Astrocyte of the cerebellum (primary cell): ENCODE results near the gene TMEM98.
"Not testable (repeated sequence)": the region's sequence is repeated elsewhere in the genome, so short reads cannot be mapped to it uniquely, and the experiment has no call there.

Experiments
- DNase-seq: peaks from one replicate; pipeline ENCODE4 v3.0.0-alpha.2; 2011; ENCODE audit warnings: low read depth
- H3K4me3 ChIP-seq: 2 replicates; pipeline ENCODE4 v1.5.1; 2011; ENCODE audit warnings: mild to moderate bottlenecking, low read depth, low read length, moderate library complexity
- in situ Hi-C: cut with HindIII; loops from 2 replicates; pipeline ENCODE4 v1.10.0; 2017; ENCODE audit warnings: low sequenced_read_pairs
- TF ChIP-seq, protein P1 (sequence below): IDR thresholded peaks from 2 replicates; pipeline ENCODE4 v1.5.1; 2012; ENCODE audit warnings: low read length, low read depth, moderate library complexity, mild to moderate bottlenecking; ENCODE audit errors: missing control alignments

TMEM98 gene

DNA sequence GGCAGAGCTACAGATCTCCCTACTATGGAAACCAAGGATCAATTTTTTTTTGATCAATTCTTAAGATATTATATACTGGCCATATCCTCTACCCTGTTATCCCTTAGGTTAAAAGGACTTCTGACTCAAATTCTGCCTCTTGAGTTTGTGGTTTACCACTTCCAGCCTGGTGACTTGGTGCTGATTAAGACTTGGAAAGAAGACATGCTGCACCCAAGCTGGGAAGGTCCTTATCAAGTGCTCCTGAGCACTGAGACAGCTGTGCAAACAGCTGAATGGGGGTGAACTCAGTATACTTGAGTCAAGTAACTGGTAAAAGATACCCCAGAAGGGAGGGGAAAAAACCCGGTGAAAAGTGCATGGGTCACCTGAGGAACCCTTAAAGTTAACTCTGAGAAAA is 43.2 kb downstream of the TMEM98 start:
- H3K4me3 ChIP-seq: no peak overlapping the region
- in situ Hi-C loops: no loop called here
- DNase-seq: no peak
- TF ChIP-seq, protein P1, sequence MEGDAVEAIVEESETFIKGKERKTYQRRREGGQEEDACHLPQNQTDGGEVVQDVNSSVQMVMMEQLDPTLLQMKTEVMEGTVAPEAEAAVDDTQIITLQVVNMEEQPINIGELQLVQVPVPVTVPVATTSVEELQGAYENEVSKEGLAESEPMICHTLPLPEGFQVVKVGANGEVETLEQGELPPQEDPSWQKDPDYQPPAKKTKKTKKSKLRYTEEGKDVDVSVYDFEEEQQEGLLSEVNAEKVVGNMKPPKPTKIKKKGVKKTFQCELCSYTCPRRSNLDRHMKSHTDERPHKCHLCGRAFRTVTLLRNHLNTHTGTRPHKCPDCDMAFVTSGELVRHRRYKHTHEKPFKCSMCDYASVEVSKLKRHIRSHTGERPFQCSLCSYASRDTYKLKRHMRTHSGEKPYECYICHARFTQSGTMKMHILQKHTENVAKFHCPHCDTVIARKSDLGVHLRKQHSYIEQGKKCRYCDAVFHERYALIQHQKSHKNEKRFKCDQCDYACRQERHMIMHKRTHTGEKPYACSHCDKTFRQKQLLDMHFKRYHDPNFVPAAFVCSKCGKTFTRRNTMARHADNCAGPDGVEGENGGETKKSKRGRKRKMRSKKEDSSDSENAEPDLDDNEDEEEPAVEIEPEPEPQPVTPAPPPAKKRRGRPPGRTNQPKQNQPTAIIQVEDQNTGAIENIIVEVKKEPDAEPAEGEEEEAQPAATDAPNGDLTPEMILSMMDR: no peak

DNA sequence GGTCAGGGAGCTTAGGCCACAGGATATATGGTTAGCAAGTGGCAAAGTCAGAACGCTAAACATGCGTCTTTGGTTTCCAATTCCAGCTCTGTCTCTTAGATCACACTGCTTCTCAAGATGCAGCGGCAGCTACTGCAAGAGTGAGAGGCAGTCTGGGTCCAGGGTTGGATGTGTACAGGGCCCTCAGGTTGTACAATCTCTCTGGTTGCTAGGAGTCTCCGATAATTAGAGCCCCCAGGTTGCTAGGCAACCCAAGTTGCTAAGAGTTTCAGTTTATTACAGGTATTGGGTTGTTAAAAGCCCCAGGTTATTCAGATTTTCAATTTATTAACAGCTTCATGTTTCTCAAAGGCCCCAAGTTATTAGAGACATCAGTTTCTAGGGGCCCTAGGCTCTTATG is 48.2 kb downstream of the TMEM98 start:
- TF ChIP-seq, protein P1: no peak
- no peak for DNase-seq
- in situ Hi-C loops: no loop called here
- H3K4me3 ChIP-seq: no peak overlapping the region

DNA sequence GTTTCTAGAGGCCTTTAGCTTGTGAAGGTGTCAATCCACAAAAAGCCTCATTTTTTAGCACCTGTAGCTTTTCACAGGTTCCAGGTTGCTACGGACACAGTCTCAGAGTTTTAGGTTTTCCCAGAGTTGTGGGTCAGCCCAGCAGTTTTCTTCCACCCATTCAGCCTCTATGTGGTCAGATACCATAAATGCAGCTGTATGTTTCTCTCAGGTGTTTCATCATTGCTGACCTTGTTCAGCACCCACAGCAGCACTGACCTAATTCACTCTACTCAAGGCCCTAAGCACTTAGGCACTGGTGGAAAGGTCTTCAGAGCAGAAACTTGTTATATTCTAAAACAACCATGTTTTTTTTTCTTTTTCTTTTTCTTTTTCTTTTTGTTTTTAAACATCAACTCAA is 48.7 kb downstream of the TMEM98 start:
- H3K4me3 ChIP-seq: no peak overlapping the region
- in situ Hi-C loops: no loop called here
- no peak for DNase-seq
- TF ChIP-seq, protein P1: no peak

DNA sequence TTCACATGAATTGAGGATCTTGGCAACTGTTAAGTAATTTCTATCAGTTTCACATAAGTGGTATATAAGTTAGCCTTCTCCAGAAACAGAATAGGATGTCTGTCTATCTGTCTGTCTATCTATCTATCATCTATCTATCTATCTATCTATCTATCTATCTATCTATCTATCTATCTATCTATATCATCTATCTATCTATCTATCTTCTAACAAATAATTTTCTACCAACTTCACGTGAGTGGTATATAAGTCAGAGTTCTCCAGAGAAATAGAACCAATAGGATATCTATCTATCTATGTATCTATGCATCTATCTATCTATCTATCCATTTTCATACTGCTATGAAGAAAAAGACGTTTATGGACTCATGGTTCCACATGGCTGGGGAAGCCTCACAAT is 52.3 kb downstream of the TMEM98 start:
- DNase-seq: no peak
- no peak overlapping the region for H3K4me3 ChIP-seq
- TF ChIP-seq, protein P1: no peak
- in situ Hi-C loops: no loop called here

DNA sequence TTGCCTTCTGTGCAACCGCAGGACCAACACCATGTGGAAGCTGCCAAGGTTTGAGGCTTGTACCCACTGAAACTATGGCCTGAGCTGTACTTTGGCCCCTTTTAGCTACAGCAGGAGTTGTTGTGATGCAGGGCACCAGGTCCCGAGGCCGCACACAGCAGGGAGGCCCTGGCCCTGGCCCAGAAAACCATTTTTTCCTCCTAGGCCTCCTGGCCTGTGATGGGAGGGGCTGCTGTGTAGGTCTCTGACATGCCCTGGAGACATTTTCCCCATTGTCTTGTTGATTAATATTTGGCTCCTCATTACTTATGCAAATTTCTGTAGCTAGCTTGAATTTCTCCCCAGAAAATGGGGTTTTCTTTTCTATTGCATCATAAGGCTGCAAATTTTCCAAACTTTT is 53.7 kb downstream of the TMEM98 start:
- DNase-seq, in situ Hi-C loops, H3K4me3 ChIP-seq: not testable (repeated sequence)

DNA sequence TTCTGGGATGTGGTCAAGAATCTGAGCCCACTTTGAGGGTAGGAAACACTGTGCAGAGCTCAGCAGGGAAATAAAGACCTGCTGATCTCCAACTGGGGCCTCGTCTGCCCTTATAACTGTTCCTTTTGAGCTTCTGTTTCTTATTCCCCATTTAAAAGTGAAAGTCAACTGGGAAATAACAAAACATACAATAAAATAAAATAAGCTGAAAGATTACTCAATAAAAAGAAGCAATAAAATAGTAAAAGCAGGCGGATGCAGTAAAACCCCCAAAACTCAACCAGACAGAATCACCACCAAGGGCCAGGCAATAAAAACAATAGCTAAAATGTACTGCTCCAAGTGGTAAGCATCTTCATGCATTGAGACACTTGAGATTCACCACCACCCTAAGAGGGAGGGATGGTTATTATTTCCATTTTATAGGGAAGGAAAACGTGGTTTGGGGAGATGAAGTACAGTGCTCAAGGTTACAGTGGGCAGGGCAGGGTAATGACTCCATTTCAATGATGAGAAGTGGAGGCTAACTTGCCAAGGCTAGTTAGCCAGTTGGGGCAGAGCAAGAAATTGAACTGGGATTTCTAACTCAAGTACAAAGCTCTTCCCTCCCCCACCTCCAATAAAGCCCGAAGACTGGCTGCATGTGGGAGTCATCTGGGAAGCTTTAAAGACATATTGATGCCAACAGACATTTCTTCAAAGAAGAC is 57.2 kb downstream of the TMEM98 start:
- no peak for DNase-seq
- no peak overlapping the region for H3K4me3 ChIP-seq
- TF ChIP-seq, protein P1: no peak
- in situ Hi-C loops: no loop called here

DNA sequence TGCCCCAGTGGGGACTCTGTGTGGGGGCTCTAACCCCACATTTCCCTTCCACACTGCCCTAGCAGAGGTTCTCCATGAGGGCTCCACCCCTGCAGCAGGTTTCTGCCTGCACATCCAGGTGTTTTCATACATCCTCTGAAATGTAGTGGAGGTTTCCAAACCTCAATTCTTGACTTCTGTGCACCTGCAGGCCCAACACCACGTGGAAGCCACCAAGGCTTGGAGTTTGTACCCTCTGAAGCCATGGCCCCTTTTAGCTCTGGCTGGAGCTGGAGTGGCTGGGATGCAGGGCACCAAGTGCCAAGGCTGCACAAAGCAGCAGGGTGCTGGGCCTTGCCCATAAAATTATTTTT is 59.5 kb downstream of the TMEM98 start:
- in situ Hi-C loops: not testable (repeated sequence)

DNA sequence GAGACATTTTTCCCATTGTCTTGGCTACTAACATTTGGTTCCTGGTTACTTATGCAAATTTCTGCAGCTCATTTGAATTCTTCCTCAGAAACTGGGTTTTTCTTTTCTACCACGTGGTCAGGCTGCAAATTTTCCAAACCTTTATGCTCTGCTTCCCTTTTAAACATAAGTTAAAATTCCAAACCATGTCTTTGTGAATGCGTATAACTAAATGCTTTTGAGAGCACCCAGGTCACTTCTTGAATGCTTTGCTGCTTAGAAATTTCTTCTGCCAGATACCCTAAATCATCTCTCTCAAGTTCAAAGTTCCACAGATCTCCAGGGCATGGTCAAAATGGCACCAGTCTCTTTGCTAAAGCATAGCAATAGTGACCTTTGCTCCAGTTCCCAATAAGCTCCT is 59.9 kb downstream of the TMEM98 start:
- in situ Hi-C loops, DNase-seq, H3K4me3 ChIP-seq: not testable (repeated sequence)

More for the DNA sequence above, 59.5 kb downstream of the TMEM98 start:
- not testable (repeated sequence) for H3K4me3 ChIP-seq, DNase-seq
